H1 (cell line): ENCODE measurements around the gene TRIM62. TPM values are rescaled to one million over a fixed set of nuclear protein-coding genes. Genes with fewer than 3 reads are reported as not detected.

Experiments used
- CTCF ChIA-PET: fragments of 300-600 bp; sonication (Branson Sonifier 250); formaldehyde crosslinking; loops from one replicate; lab custom pipeline; 2021; ENCODE audit not compliant: partially characterized antibody; lab: Charles Lee
- POLR2A ChIA-PET: fragments of 300-600 bp; sonication (Branson Sonifier 250); formaldehyde crosslinking; loops from one replicate; lab custom pipeline; 2021; ENCODE audit warnings: inconsistent platforms; ENCODE audit not compliant: partially characterized antibody; lab: Charles Lee
- DNase-seq, 2 experiments: peaks; one replicate each; pipeline versions ENCODE4 v3.0.0 to v3.0.0-alpha.2; 2010 to 2022; ENCODE audit warnings: low spot score in 2 of 2, low read depth in 1 of 2, mixed read lengths in 1 of 2
- FAIRE-seq: peaks from 2 replicates; lab custom pipeline; 2011; peaks lifted over from hg19 to GRCh38; lab: Jason Lieb, UNC
- H2AFZ ChIP-seq: 2 replicates; pipeline ENCODE4 v1.8.1; 2012; ENCODE audit warnings: low read length, inconsistent platforms
- H2AK5ac ChIP-seq: 2 replicates; pipeline ENCODE4 v1.6.1; 2013; ENCODE audit warnings: low read depth, low read length
- H2BK120ac ChIP-seq: replicated peaks from 2 replicates; pipeline ENCODE3; 2013; ENCODE audit warnings: low read depth, low read length, inconsistent platforms
- H2BK12ac ChIP-seq: 2 replicates; pipeline ENCODE4 v1.6.1; 2013; ENCODE audit warnings: low read depth, low read length
- H2BK15ac ChIP-seq: 2 replicates; pipeline ENCODE4 v1.6.1; 2013; ENCODE audit warnings: low read length
- H2BK20ac ChIP-seq: 2 replicates; pipeline ENCODE4 v1.6.1; 2013; ENCODE audit warnings: low read length
- H2BK5ac ChIP-seq: 2 replicates; pipeline ENCODE4 v1.6.1; 2013; ENCODE audit warnings: low read depth, low read length
- H3K14ac ChIP-seq: 2 replicates; pipeline ENCODE4 v1.6.1; 2013; ENCODE audit warnings: inconsistent platforms; ENCODE audit not compliant: insufficient read length
- H3K18ac ChIP-seq: 2 replicates; pipeline ENCODE4 v1.6.1; 2013; ENCODE audit warnings: low read length; ENCODE audit errors: extremely low read depth
- H3K23ac ChIP-seq: 2 replicates; pipeline ENCODE4 v1.6.1; 2013; ENCODE audit warnings: inconsistent platforms; ENCODE audit not compliant: insufficient read length
- H3K23me2 ChIP-seq: 2 replicates; pipeline ENCODE4 v1.6.1; 2013; ENCODE audit warnings: low read depth, low read length
- H3K27ac ChIP-seq: 2 replicates; pipeline ENCODE4 v1.6.1; 2011; ENCODE audit warnings: low read depth, low read length, inconsistent platforms
- H3K27me3 ChIP-seq, 4 experiments: replicated peaks in 1 of 4; 1 replicate in 1 of 4; 2 replicates in 3 of 4; pipeline versions ENCODE4 v1.6.1 to v1.8.1; 2011 to 2013; ENCODE audit warnings: low read length in 3 of 4, mild to moderate bottlenecking in 3 of 4, inconsistent platforms in 2 of 4, mixed read lengths in 2 of 4, moderate library complexity in 1 of 4; ENCODE audit not compliant: control insufficient read depth in 3 of 4, insufficient read depth in 3 of 4; ENCODE audit errors: extremely low read depth in 1 of 4
- H3K36me3 ChIP-seq, 4 experiments: 2 replicates each; pipeline versions ENCODE4 v1.6.1 to v1.8.1; 2011 to 2013; ENCODE audit warnings: mild to moderate bottlenecking in 4 of 4, low read length in 3 of 4, moderate library complexity in 2 of 4, control low read depth in 1 of 4, inconsistent platforms in 1 of 4; ENCODE audit not compliant: insufficient read depth in 4 of 4, control insufficient read depth in 2 of 4
- H3K4ac ChIP-seq: replicated peaks from 2 replicates; pipeline ENCODE3; 2013; ENCODE audit warnings: low read length, low read depth, mixed read lengths, inconsistent platforms; ENCODE audit not compliant: insufficient read length
- H3K4me1 ChIP-seq, 4 experiments: replicated peaks in 1 of 4; 1 replicate in 1 of 4; 2 replicates in 3 of 4; pipeline versions ENCODE4 v1.6.1 to v1.8.1; 2011 to 2013; ENCODE audit warnings: low read length in 3 of 4, inconsistent platforms in 2 of 4, mixed read lengths in 1 of 4; ENCODE audit not compliant: insufficient read depth in 4 of 4, control insufficient read depth in 3 of 4
- H3K4me2 ChIP-seq, 2 experiments: 2 replicates each; pipeline versions ENCODE4 v1.6.1 to v1.8.1; 2011 to 2013; ENCODE audit warnings: low read depth in 2 of 2, low read length in 2 of 2, control low read depth in 1 of 2, inconsistent platforms in 1 of 2, mild to moderate bottlenecking in 1 of 2; ENCODE audit not compliant: insufficient read depth in 1 of 2
- H3K4me3 ChIP-seq, 4 experiments: fragments of 200-600, 300-600 bp in 1 of 4; sonication (generic), shearing (Covaris generic), sonication (Bioruptor Twin) in 1 of 4; 2 replicates each; pipeline versions ENCODE4 v1.5.1 to v1.8.1; 2011 to 2016; ENCODE audit warnings: low read length in 4 of 4, low read depth in 3 of 4, control low read depth in 2 of 4, inconsistent platforms in 2 of 4, mild to moderate bottlenecking in 2 of 4, mixed read lengths in 1 of 4, moderate library complexity in 1 of 4; ENCODE audit not compliant: insufficient read depth in 2 of 4; ENCODE audit errors: extremely low read depth in 1 of 4
- H3K56ac ChIP-seq: replicated peaks from 2 replicates; pipeline ENCODE3; 2013; ENCODE audit warnings: low read depth, mild to moderate bottlenecking, mixed read lengths, low read length, inconsistent platforms; ENCODE audit not compliant: insufficient read length
- H3K79me1 ChIP-seq: 2 replicates; pipeline ENCODE4 v1.6.1; 2013; ENCODE audit warnings: low read depth, low read length, control low read depth
- H3K79me2 ChIP-seq, 2 experiments: 2 replicates each; pipeline versions ENCODE4 v1.6.1 to v1.8.1; 2012 to 2013; ENCODE audit warnings: low read length in 2 of 2, mild to moderate bottlenecking in 2 of 2, inconsistent platforms in 1 of 2; ENCODE audit not compliant: insufficient read depth in 2 of 2, control insufficient read depth in 1 of 2
- H3K9ac ChIP-seq, 4 experiments: replicated peaks in 1 of 4; 1 replicate in 1 of 4; 2 replicates in 3 of 4; pipeline versions ENCODE4 v1.6.1 to v1.8.1; 2011 to 2013; ENCODE audit warnings: low read depth in 3 of 4, low read length in 3 of 4, control low read depth in 2 of 4, mild to moderate bottlenecking in 2 of 4, moderate library complexity in 2 of 4, inconsistent platforms in 1 of 4; ENCODE audit errors: extremely low read depth in 1 of 4
- H3K9me3 ChIP-seq, 2 experiments: 2 replicates each; pipeline versions ENCODE4 v1.6.1 to v1.8.1; 2012 to 2013; ENCODE audit warnings: mild to moderate bottlenecking in 2 of 2, moderate library complexity in 2 of 2, control low read depth in 1 of 2, inconsistent platforms in 1 of 2, low read depth in 1 of 2, low read length in 1 of 2, mixed read lengths in 1 of 2; ENCODE audit not compliant: insufficient read depth in 2 of 2
- H4K20me1 ChIP-seq, 2 experiments: replicated peaks in 1 of 2; 2 replicates each; pipeline versions ENCODE3 to v1.8.1; 2011 to 2013; ENCODE audit warnings: inconsistent platforms in 2 of 2, low read length in 2 of 2, mild to moderate bottlenecking in 1 of 2; ENCODE audit not compliant: insufficient read depth in 2 of 2, control insufficient read depth in 1 of 2
- H4K5ac ChIP-seq: 2 replicates; pipeline ENCODE4 v1.6.1; 2013; ENCODE audit warnings: low read length, low read depth, mixed read lengths, inconsistent platforms; ENCODE audit not compliant: insufficient read length
- H4K8ac ChIP-seq: 2 replicates; pipeline ENCODE4 v1.8.0; 2013; ENCODE audit warnings: mild to moderate bottlenecking, moderate library complexity, low read length, inconsistent platforms; ENCODE audit not compliant: insufficient read depth; ENCODE audit errors: extremely low read depth
- H4K91ac ChIP-seq: replicated peaks from 2 replicates; pipeline ENCODE3; 2013; ENCODE audit warnings: low read length, mixed read lengths, inconsistent platforms; ENCODE audit not compliant: insufficient read length
- CTBP2 ChIP-seq: IDR thresholded peaks from 2 replicates; pipeline ENCODE4 v1.7.0; 2011; ENCODE audit warnings: borderline replicate concordance, mild to moderate bottlenecking, moderate library complexity, mixed read lengths, low read length; ENCODE audit not compliant: insufficient read depth, insufficient read length
- MAFK ChIP-seq: IDR thresholded peaks from 2 replicates; pipeline ENCODE4 v1.6.1; 2012; ENCODE audit warnings: low read depth, mild to moderate bottlenecking, improper control_type of control experiment, low read length
- WGBS, 2 experiments: shearing (Covaris generic) in 1 of 2; methylation state at CpG; one replicate each; pipeline versions ENCODE4 v1.1.6 to v1.1.7; 2013 to 2015; ENCODE audit warnings: low lambda C conversion rate in 2 of 2, mixed read lengths in 2 of 2, inconsistent platforms in 1 of 2, low coverage in 1 of 2, missing lambda C conversion rate in 1 of 2; ENCODE audit not compliant: insufficient replicate concordance in 2 of 2, insufficient coverage in 1 of 2, insufficient read length in 1 of 2; ENCODE audit errors: extremely low coverage in 1 of 2, missing lambda C conversion rate in 1 of 2; 5-methylcytosine and 5-hydroxymethylcytosine counted together
- polyA plus RNA-seq, 7 experiments: library from polyadenylated mRNA; depleted of rRNA in 3 of 7; stranded (reverse) in 5 of 7; unstranded in 2 of 7; fragments of >200 nt in 5 of 7; fragments of 200-250 nt in 2 of 7; gene quantifications; 1 replicate in 5 of 7; 2 replicates in 1 of 7; 4 replicates in 1 of 7; pipeline versions ENCODE4 v1.2.1 to v1.2.3, GENCODE V29; 2011 to 2013; ENCODE audit warnings: missing spikeins in 2 of 7, mixed read lengths in 2 of 7
- total RNA-seq: library from RNA; stranded (reverse); fragmentation: NEBNext Ultra II Directional; extraction: Animal tissue kit (Norgen Biotek cat#: 25700); gene quantifications from 2 replicates; pipeline ENCODE4 v1.2.1, GENCODE V29; 2021

Gene TRIM62
- total and polyA plus RNA-seq, 2 of the 8 experiments (the other 6 are each of a cell fraction or from before 2014, with no cell fraction given) = 6.3 to 10.8 TPM

GRCh38 chr1:33173091-33173490, 8.8 kb downstream of the TRIM62 start:
- Histone ChIP-seq H2AK5ac (0 out of 2 replicates have a peak overlapping the region, but pooled peaks have one; percentile 10), H2BK12ac (no peak overlapping the region), H3K79me1 (no peaks in the 10 kb centered on the region), H3K18ac (no peak overlapping the region), H4K8ac (no peak overlapping the region), H3K27ac (no peak overlapping the region), H2BK20ac (no peak overlapping the region), H3K4me3 (no peak overlapping the region), H4K5ac (no peak overlapping the region), H2BK5ac (no peak overlapping the region), H2BK15ac (peak overlapping the region; percentile 53; the same call in 1 of the 2 replicates), H3K23ac (no peak overlapping the region), H3K9ac (no peak overlapping the region), H3K79me2 (no peaks in the 10 kb centered on the region; a peak in 1 of 4 replicates), H3K36me3 (peaks cover 0 to 3% (median 0%) of the 10 kb centered on the region in 4 experiments; a peak in 1 of 8 replicates), H3K4me1 (peaks cover 0 to 13% (median 5%) of the 10 kb centered on the region in 4 experiments; a peak in 6 of 7 replicates), H3K4ac (no peak overlapping the region), H2AFZ (no peak overlapping the region), H3K4me2 (no peak overlapping the region), H3K27me3 (no peaks in the 10 kb centered on the region), H4K20me1 (peaks cover 3 to 4% of the 10 kb centered on the region in 2 experiments), H3K14ac (no peak overlapping the region), H3K56ac (no peak overlapping the region), H4K91ac (no peak overlapping the region), H3K9me3 (no peaks in the 10 kb centered on the region), H2BK120ac (no peak overlapping the region), H3K23me2 (no peaks in the 10 kb centered on the region)
- CTCF ChIA-PET = interaction anchor here (0.7 to 3.2 kb wide), 7 partner anchors 8 to 126 kb away, joined by 3 to 14 read pairs (median 4); no protein-coding TSS in a partner anchor
- TF ChIP-seq CTBP2 (no peak), MAFK (no peak)
- DNase-seq (no peak), FAIRE-seq (no peak)
- 69% methylated on average over 4 of the region's 4 CpGs; no CpG with 5 or more reads in 1 of the 2 experiments for WGBS, 2 experiments
- POLR2A ChIA-PET = interaction anchor here (1.3 kb wide), 1 partner anchor 8 kb away, joined by 4 read pairs; no protein-coding TSS in a partner anchor
